ENCODE data around the gene TUT7. TPM values are rescaled to one million over a fixed set of nuclear protein-coding genes. Genes with fewer than 3 reads are reported as not detected.

The TUT7 gene
- total RNA-seq, 1 experiment from 2014 or later = 17.2 TPM

- no peaks in the 10 kb centered on the region for H3K4me1 Mint-ChIP-seq (ENCODE audit: low read depth, unreplicated experiment)
- Histone ChIP-seq H3K36me3 (ENCODE audit: control insufficient read depth, insufficient read depth, low read length) (no peaks in the 10 kb centered on the region; the same call in 1 of the 2 replicates), H3K4me3 (ENCODE audit: low read depth, low read length) (no peak overlapping the region), H3K9me3 (no peaks in the 10 kb centered on the region), H3K4me1 (no peaks in the 10 kb centered on the region), H3K27me3 (replicated peaks; ENCODE audit: control insufficient read depth, insufficient read depth, low read length) (no peaks in the 10 kb centered on the region)
- no peak overlapping the region for H3K27ac Mint-ChIP-seq (ENCODE audit: unreplicated experiment)
- no peaks in the 10 kb centered on the region for H3K9me3 Mint-ChIP-seq (ENCODE audit: unreplicated experiment)
- no peak for TF ChIP-seq CTCF (IDR thresholded peaks at IDR 0.05; ENCODE audit: insufficient read depth in 1 of 2, low read depth in 1 of 2, low read length in 1 of 2, severe bottlenecking in 1 of 2, unreplicated experiment in 1 of 2)
- POLR2A ChIA-PET = no interaction called here
- CTCF ChIA-PET = no interaction called here
- intact Hi-C loops (cut with micrococcal nuclease; ENCODE audit: unreplicated experiment) = no loop called here
- DNase-seq = no peak
- no peaks in the 10 kb centered on the region for H3K27me3 Mint-ChIP-seq (ENCODE audit: insufficient read depth, unreplicated experiment)
- no TSS peak for BruUV-seq (replicated peaks)
- no peak overlapping the region for H3K4me3 Mint-ChIP-seq (ENCODE audit: unreplicated experiment)
- peaks cover 5% of the 10 kb centered on the region for H3K36me3 Mint-ChIP-seq (ENCODE audit: insufficient read depth, unreplicated experiment)
Observed at GRCh38 chr9:86277072-86277471, 77.1 kb downstream of the TUT7 start.

DNA sequence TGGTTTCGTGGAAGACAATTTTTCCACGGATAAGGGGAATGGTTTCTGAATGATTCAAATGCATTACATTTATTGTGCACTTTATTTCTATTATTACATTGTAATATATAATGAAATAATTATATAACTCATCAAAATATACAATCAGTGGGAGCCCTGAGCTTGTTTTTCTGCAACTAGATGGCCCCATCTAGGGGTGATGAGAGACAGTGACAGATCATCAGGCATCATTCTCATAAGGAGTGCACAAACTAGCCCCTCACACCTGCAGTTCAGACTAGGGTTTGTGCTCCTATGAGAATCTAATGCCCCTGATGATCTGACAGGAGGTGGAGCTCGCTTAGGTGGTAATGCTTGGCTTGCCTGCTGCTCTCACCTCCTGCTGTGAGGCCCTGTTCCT is 78.2 kb downstream of the TUT7 start:
- H3K36me3 ChIP-seq (ENCODE audit: control insufficient read depth, insufficient read depth, low read length) = no peaks in the 10 kb centered on the region; the same call in 1 of the 2 replicates
- POLR2A ChIA-PET = no interaction called here
- no TSS peak for BruUV-seq (replicated peaks)

GRCh38 chr9:86274821-86275643 is 79.2 kb downstream of the TUT7 start:
- DNase-seq = no peak
- no TSS peak for BruUV-seq (replicated peaks)
- POLR2A ChIA-PET = no interaction called here
- H3K27me3 ChIP-seq (replicated peaks; ENCODE audit: control insufficient read depth, insufficient read depth, low read length) = no peaks in the 10 kb centered on the region
- H3K4me1 ChIP-seq = no peaks in the 10 kb centered on the region
- no peak for TF ChIP-seq CTCF (IDR thresholded peaks at IDR 0.05; ENCODE audit: insufficient read depth in 1 of 2, low read depth in 1 of 2, low read length in 1 of 2, severe bottlenecking in 1 of 2, unreplicated experiment in 1 of 2)
- H3K4me1 Mint-ChIP-seq (ENCODE audit: low read depth, unreplicated experiment) = no peaks in the 10 kb centered on the region
- H3K9me3 Mint-ChIP-seq (ENCODE audit: unreplicated experiment) = no peaks in the 10 kb centered on the region
- H3K36me3 ChIP-seq (ENCODE audit: control insufficient read depth, insufficient read depth, low read length) = no peaks in the 10 kb centered on the region; the same call in 1 of the 2 replicates
- H3K27ac Mint-ChIP-seq (ENCODE audit: unreplicated experiment) = no peak overlapping the region
- H3K36me3 Mint-ChIP-seq (ENCODE audit: insufficient read depth, unreplicated experiment) = peaks cover 5% of the 10 kb centered on the region
- no peaks in the 10 kb centered on the region for H3K9me3 ChIP-seq
- intact Hi-C loops (cut with micrococcal nuclease; ENCODE audit: unreplicated experiment) = no loop called here
- H3K27me3 Mint-ChIP-seq (ENCODE audit: insufficient read depth, unreplicated experiment) = no peaks in the 10 kb centered on the region
- no peak overlapping the region for H3K4me3 Mint-ChIP-seq (ENCODE audit: unreplicated experiment)
- CTCF ChIA-PET = no interaction called here
- no peak overlapping the region for H3K4me3 ChIP-seq (ENCODE audit: low read depth, low read length)

More for the DNA sequence above, 78.2 kb downstream of the TUT7 start:
- Mint-ChIP-seq H3K4me3 (ENCODE audit: unreplicated experiment) (no peak overlapping the region), H3K27ac (ENCODE audit: unreplicated experiment) (no peak overlapping the region), H3K27me3 (ENCODE audit: insufficient read depth, unreplicated experiment) (no peaks in the 10 kb centered on the region), H3K9me3 (ENCODE audit: unreplicated experiment) (no peaks in the 10 kb centered on the region), H3K4me1 (ENCODE audit: low read depth, unreplicated experiment) (no peaks in the 10 kb centered on the region), H3K36me3 (ENCODE audit: insufficient read depth, unreplicated experiment) (peaks cover 5% of the 10 kb centered on the region)
- no peak overlapping the region for H3K4me3 ChIP-seq (ENCODE audit: low read depth, low read length)
- H3K9me3 ChIP-seq = no peaks in the 10 kb centered on the region
- CTCF ChIA-PET = no interaction called here
- H3K4me1 ChIP-seq = no peaks in the 10 kb centered on the region
- intact Hi-C loops (cut with micrococcal nuclease; ENCODE audit: unreplicated experiment) = no loop called here
- no peak for DNase-seq
- no peak for TF ChIP-seq CTCF (IDR thresholded peaks at IDR 0.05; ENCODE audit: insufficient read depth in 1 of 2, low read depth in 1 of 2, low read length in 1 of 2, severe bottlenecking in 1 of 2, unreplicated experiment in 1 of 2)
- H3K27me3 ChIP-seq (replicated peaks; ENCODE audit: control insufficient read depth, insufficient read depth, low read length) = no peaks in the 10 kb centered on the region

All from Caco-2 (cell line).